K562 (cell line): ENCODE measurements around the gene ATP9A. TPM values are rescaled to one million over a fixed set of nuclear protein-coding genes. Genes with fewer than 3 reads are reported as not detected.

Source experiments
- GTF3C2 ChIP-seq: IDR thresholded peaks from 3 replicates; pipeline ENCODE4 v1.6.1; 2011; ENCODE audit warnings: borderline replicate concordance, mild to moderate bottlenecking, moderate library complexity; ENCODE audit not compliant: insufficient read length; ENCODE audit errors: extremely low read depth
- PHTF2 ChIP-seq: fragments of 250-450 bp; sonication (Bioruptor Pico); IDR thresholded peaks from 2 replicates; pipeline ENCODE4 v1.5.0; 2021; ENCODE audit warnings: mild to moderate bottlenecking
- PRDM10 ChIP-seq: fragments of 450-650 bp; IDR thresholded peaks from 2 replicates; pipeline ENCODE4 v1.6.1; 2018; ENCODE audit not compliant: partially characterized antibody
- ZBTB34 ChIP-seq: fragments of 250-450 bp; sonication (Bioruptor Pico); IDR thresholded peaks from 2 replicates; pipeline ENCODE4 v1.8.0; 2021; ENCODE audit warnings: mild to moderate bottlenecking, moderate library complexity
- ZFP36 ChIP-seq: fragments of 150-350 bp; IDR thresholded peaks from 2 replicates; pipeline ENCODE4 v1.6.1; 2018; ENCODE audit warnings: low read length, low read depth; ENCODE audit not compliant: partially characterized antibody
- ZNF830 ChIP-seq: fragments of 250-450 bp; sonication (Bioruptor Pico); IDR thresholded peaks from 2 replicates; pipeline ENCODE4 v1.5.0; 2021; ENCODE audit warnings: mild to moderate bottlenecking
- polyA plus RNA-seq, 8 experiments: library from polyadenylated mRNA; depleted of rRNA in 4 of 8; stranded (reverse) in 5 of 8; unstranded in 3 of 8; fragments of >200 nt; fragmentation: Nextera tagmentation in 2 of 8; fragmentation: Illumina TruSeq in 1 of 8; extraction: Ambion mirVana in 2 of 8; extraction: Trizol in 1 of 8; gene quantifications; 2 replicates each; pipeline versions ENCODE4 v1.2.1 to v1.2.3, GENCODE V29; 2011 to 2014; ENCODE audit warnings: inconsistent platforms in 1 of 8, missing spikeins in 1 of 8
- total RNA-seq, 7 experiments: library from RNA; depleted of rRNA in 6 of 7; stranded (reverse); fragments of >200 nt in 6 of 7; fragmentation: Illumina TruSeq in 2 of 7; extraction: Trizol in 2 of 7; gene quantifications; 2 replicates each; pipeline versions ENCODE4 v1.2.1 to v1.2.3, GENCODE V29; 2011 to 2021; ENCODE audit warnings: low replicate concordance in 1 of 7

Gene ATP9A
- total and polyA plus RNA-seq, 9 of the 15 experiments (the other 6 are each of a cell fraction or from before 2014, with no cell fraction given), result 0.18 to 0.62 (median 0.29) TPM

GRCh38 chr20:51800060-51800871 lies 32.1 kb upstream of the ATP9A start (continued):
- TF ChIP-seq PRDM10, result no peak
- TF ChIP-seq ZFP36, result no peak
- TF ChIP-seq GTF3C2, result no peak
- TF ChIP-seq PHTF2 (CRISPR knock-in tag), result no peak
- TF ChIP-seq ZNF830, result no peak
- TF ChIP-seq ZBTB34 (CRISPR knock-in tag), result no peak
- TF ChIP-seq, all 486 proteins: peak for 7
